Stimulated activated CD4-positive, alpha-beta T cell treated with anti-CD3 and anti-CD28 coated beads, Interleukin-15, amount 100 ng/mL, for 1 hour (primary cell): ENCODE measurements around the gene IL20RA.
A peak's percentile ranks its signal among the peaks of the same experiment; 100 is the strongest.
"Not testable (repeated sequence)": the region's sequence is repeated elsewhere in the genome, so short reads cannot be mapped to it uniquely, and the experiment has no call there.

Source experiments
- DNase-seq, 2 donors: peaks; one replicate each; pipeline ENCODE4 v3.0.0-alpha.2; 2020; ENCODE audit warnings: low read depth in 1 of 2, low spot score in 1 of 2

Gene IL20RA

DNA sequence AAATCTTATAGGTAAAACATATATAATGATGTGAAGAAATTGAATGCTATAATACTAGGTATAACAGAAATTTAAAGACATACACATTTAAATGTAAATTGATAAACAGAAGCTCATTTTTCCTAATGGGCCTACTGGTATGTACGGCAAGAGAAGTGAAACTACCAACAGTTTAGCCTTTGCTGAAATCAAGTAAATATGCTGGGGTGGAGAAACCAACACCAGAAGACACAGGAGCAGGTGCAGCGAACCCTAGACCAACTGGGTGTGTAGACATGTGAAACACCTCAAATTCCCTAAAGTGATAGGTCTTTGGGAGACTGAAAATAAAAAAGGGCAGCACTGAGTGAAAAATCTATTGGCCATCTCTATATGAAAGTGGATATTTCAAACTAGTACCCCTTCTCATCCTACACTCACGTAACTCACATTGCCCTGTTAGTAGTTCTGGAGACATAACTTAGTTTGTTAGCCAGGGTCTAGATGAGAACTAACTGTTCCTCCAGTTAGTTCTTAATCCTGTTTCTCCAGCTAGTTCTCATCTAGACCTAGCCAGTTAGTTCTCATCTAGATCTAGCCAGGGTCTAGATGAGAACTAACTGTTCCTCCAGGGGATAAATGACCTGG, 69.6 kb downstream of the IL20RA start:
- no peak for DNase-seq

DNA sequence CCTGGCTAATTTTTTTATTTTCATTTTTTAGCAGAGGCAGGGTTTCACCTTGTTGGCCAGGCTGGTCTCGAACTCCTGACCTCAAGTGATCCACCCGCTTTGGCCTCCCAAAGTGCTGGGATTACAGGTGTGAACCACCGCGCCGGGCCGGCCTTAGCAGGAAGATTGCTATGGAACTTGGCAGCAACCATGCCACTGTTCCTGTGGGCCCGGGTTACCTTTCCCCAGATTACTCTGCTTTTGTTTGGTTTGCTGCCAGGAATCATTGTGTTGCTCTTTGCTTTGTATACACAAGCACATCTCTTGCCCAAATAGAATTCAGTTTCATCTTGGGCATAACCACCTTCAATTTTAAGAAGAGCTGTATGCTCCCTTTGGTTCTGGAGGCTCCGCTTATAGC, 71.0 kb downstream of the IL20RA start:
- DNase-seq: not testable (repeated sequence)

DNA sequence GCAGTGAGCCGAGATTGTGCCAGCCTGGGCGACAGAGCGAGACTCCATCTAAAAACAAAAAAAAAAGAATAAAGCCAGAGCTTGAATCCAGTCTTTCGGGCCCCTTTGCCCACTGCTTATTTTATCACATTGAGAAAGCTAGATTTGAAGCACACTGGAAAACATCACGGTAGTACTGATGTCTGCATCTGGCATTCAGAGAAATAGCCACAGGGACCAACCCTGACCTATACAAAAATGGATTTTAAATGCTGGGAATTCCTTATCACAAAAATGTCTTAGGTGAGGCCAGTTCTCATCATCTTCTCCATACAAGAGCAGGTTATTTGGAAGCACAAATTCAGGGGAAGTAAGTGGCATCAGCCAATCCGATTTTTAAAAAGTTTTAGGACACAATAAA, 73.2 kb downstream of the IL20RA start:
- no peak for DNase-seq

DNA sequence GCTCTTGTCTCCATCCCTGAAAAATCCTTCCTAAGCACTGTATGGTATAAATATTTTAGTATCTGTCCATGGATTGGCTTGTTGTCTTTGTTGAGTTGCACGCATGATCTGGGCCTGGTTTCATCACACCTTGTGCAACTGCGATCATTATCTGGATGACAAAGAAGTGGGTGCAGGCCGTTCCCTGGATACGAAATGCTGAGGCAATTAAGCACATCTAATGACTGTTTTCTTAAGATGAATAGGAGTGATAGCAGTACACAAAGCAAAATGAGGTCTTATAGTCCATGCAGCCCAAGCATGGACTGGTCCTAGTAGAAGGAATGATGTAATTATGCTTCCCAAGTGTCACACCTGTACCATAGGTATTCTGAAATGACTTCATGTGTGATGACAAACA, 74.8 kb downstream of the IL20RA start:
- DNase-seq: no peak

DNA sequence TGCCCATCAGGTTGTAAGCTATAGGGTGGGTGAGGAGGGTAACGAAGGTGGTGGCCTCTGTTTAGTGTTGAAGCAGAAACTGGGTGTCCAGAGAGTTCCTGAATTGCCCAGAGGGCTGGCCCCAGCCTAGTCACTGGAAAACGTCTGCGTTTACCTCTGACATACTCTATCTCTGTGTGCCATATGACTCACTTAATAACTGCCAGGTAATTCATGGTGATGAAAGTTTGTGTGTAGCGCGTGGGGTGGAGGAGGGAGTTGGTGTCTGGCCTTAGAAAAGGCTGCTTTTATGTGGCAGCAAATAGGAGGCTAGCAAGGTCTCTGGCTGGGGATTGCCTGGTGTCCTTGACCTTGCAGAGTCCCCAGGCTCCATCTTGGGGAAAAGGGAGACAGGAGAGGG, 75.3 kb downstream of the IL20RA start:
- no peak for DNase-seq

DNA sequence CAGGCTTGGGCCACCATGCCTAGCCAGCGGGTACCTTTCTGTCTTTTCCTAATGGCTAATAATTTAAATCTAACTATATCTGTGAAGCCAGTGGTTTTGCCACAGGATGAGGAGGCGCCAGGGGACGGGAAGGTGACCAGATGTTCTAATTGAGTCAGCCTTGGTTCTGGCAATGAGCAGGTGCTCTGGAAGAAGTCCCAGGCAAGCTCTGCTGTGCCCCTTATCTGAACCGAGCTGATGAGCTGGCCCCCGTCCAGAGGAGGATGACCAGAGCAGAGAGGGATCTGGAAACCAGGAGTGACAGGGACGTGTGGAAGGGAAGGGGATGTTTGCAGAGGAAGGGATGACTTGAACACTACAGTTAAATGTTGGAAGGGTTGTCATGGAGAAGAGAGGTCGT, 75.9 kb downstream of the IL20RA start:
- DNase-seq: no peak

DNA sequence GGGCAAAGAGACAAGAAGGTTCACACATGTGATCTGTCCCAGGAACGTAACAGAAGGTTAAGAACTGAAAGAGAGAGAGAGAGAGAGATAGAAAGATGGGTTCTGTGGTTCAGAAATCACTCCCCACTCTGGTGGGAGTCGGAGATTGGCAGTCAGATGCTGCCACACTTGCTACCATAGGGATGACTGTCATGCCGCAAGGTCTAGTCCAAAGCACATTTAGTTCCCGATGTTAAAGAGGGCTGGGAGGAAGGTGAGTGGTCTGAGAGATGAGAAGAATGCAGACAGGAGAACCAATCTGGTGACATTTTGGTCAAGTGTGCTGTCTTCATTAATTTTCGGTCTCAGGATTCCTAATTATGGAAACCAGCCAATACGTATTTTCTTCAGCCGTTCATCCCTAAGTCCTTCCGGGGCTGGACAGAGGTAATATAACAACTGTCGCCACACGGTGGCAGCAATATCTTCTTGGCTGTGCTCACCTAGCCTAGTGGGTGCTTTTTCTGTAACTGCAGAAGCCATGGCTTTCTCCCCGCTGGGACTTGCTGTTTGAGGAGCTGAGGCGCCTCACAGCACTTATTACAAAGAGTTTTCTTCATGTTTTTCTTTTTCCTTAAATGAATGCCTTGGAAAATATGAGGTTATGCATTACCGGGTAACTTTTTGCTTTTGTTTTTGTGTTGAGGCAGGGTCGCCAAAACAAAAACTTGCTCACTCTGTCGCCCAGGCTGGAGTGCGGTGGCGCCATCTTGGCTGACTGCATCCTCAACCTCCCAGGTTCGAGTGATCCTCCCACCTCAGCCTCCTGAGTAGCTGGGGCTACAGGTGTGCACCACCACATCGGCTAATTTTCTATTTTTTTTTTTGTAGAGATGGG, 76.7 kb downstream of the IL20RA start:
- DNase-seq: peak; percentile 14 to 37

DNA sequence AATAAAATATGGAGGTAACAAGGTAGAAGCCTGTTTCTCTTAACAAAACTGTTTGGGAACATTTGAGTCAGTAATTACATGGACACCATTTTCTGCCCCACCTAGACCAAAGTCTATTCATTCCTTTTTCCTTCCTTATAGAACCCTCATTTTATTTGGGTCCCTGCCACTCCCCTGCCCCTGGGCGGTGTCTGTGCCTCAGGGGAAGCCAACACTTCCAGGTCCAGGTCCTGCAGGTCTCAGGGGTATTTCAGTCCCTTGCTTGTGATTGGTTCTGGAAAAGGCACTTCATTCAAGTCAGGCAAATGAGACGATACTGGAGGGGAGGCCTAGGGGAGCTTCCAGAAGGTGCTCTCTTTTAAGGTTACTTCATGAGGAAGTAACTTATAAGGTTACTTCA, 80.4 kb downstream of the IL20RA start:
- no peak for DNase-seq

DNA sequence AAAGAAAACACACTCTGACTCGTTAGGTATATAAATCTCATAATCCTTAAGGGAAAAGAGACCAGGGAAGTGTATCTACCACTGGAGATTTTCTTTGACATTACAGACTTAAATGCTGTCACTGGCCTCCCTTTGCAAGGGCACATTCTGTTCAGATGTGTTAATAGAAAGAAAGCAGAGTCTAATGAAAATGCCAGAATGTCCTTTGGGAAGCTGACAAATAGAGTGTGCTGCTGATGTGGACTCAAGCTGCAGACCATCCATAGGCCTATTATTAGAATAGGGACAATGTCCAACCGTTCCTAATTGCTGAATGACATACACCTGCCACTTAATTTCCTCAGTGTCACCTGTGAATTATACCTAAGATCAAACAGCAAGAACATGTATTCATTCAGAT, 81.5 kb downstream of the IL20RA start:
- DNase-seq: no peak

DNA sequence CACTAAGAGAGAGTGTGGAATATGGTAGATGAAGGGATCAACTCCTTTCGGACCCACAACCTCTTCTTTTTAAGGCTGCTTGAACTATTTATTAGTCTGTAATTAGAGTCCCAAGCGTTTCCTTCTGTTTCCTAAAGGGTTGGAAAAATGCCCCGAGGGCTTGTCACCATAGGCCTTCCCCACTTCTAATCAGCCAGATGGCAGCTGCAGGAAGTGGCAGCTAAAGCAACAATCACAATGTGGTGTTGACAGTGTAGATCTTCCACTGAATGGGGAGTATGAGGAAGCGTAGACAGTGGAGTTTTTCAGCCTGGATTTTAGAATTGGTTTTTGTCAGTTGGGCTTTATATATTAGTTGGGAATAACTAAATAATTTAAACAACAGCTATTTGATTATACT, 82.1 kb downstream of the IL20RA start:
- DNase-seq: no peak

DNA sequence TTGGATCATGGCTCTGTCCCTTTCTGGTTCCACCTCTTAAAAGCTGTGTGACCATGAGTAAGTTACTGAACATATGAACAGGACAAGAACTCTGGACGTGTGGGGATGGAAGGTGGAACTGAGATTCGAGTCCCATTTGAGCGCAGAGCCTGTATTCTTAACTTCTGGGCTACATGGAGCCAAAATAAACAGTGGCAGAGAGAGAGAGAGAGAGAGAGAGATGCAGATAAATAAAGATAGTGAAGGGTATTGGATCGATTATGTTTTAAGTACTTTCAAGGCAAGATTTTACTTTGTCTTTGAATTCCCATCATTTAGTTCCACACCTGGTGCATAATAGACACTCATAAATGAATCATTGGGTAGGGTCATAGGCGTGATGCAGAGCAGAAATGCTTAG, 82.9 kb downstream of the IL20RA start:
- DNase-seq: no peak

DNA sequence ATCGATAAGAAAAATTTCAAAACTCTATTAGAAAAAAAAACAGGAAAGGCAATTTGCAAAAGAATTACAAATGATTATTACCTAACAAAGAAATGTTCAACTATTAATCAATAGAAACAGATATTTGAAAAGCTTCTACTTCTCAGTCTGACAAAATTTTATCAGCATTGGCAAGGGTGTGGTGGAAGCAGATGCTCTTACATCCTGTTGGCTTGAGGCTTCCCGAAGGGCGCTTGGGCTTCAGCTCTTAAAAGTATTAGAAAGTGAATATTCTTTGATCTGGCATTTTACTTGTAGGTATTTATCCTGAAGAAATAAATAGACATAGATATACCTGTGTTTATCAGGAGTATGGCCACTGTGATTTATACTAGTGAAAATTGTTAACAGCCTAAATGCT, 84.0 kb downstream of the IL20RA start:
- DNase-seq: no peak

DNA sequence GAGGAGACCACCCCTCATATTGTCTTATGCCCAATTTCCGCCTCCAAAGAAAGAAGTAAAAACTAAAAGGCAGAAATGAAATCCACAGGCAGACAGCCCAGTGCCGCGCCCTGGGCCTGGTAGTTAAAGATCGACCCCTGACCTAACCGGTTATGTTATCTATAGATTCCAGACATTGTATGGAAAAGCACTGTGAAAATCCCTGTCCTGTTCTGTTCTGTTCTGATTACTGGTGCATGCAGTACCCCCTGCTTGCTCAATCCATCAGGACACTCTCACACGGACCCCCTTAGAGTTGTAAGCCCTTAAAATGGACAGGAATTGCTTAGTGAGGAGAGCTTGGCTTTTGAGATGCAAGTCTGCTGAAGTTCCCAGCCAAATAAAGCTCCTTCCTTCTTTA, 84.8 kb downstream of the IL20RA start:
- DNase-seq: not testable (repeated sequence)

DNA sequence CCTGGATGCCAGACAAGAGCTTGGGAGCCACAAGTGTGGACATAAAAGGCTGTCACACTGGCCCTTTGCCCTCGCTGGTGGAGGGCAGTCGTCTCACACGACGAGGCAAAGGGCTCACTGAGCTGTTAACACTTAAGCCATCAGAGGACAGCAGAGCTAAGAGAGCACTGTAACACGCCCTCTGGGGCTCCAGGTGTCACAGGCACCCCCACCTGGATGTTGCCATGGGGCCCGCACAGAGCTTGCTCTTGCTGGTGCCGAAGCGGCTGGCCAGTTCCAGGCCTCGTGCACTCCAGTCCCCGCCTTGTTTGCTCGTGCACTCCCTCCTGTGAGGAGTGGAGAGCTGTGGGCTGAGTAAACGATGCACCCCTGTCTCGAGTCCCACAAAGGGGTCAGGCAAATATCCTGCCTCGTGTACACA, 85.3 kb downstream of the IL20RA start:
- DNase-seq: no peak

DNA sequence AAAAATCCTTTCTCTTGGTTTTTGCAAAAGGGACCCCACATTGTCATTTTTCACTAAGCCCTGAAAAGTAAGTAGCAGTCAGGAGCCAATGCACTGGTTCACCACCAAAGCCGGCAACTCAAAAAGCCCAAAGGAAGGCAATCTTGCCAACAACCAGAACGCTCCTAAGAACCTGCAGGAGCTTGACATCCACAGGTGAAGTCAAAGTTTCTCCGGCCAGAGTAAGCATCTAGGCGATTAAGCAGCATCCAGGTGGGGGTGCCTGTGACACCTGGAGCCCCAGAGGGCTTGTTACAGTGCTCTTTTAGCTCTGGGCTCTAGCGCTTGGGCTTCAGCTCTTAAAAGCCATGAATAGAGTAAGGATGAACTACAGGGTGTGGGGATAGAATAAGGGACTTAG, 86.6 kb downstream of the IL20RA start:
- DNase-seq: no peak

DNA sequence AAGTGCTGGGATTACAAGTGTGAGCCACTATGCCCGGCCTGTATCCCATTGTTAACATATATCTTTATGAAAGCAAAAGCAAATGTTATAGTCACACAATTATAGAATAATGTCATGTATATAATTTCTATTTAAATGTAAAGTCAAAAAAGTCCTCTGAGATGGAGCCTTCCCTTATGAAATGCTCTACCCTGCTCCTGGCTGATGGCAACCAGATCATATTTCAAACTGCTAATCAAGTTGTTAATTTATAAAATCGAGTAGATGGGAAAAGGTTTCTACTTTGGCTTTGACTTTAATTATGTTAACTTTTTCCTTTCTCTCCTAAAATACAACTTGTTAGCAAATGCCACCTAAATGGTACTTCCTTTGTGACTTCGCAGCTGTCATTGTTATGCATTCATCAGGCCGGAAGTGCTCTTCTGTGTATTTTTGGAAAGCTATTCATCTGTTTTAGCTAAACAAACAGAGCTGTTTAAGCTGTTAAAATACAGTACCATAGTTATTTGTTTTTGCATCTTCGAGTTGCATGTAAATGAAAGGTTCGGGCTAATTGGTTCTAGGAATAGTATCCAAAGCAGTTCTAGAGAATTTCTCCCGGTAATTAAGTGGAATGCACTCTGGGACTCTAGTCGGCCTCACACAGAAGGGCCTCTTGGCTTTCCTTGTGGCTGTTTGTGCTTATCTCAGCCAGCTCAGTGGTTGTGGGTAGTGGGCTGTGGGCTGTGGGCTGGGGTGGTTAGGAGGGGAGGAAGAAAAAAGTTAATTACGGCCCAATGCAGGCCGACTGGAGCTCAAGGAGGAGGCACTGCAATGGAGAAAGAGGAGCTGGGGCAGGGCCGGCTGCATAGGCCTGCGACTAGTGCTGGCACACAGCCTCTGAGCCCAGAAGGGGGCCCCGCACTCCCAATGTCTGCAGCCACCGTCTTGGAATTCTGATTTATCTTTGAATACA, 87.9 kb downstream of the IL20RA start:
- no peak for DNase-seq

DNA sequence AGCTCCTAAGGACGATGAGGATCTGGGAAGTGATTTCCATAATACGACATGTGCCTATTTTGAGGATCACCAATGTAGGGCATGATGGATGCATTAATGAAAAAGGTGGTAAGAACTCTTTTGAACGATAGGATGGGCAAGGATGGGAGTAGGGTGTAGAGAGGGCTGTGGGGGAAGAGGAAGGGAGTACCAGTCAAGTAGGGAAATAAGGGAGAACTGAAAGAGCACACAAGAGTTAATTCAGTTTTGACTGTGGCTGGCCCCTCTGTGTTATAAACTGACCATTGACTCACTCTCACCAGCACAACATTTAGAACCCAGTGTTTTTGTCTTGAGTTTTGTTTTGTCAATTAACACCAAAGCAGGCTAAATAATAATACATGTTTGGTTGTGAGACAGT, 89.6 kb downstream of the IL20RA start:
- DNase-seq: no peak

DNA sequence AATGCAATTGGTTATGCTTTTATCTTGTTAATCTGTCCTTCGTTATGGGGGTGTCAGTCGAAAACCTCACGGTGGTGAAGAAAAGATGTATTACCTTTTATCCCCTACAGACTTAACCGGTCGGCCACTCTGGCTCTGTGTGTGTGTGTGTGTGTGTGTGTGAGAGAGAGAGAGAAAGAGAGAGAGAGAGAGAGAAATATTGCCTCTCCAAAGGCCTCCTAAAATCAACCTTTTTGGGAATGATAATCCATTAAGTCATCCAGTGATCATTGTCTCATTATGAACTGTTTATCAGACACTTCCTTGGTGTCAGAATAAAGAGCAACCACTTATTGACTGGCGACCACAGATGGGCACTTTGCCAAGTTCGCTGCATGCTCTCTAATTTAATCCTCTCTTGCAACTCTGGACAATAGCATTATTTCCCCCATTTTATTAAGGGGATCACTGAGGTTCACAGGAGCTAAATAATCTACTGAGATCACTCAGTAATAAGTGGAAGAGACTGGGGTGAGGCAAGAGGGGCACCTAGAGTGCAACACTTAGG, 92.0 kb downstream of the IL20RA start:
- no peak for DNase-seq

DNA sequence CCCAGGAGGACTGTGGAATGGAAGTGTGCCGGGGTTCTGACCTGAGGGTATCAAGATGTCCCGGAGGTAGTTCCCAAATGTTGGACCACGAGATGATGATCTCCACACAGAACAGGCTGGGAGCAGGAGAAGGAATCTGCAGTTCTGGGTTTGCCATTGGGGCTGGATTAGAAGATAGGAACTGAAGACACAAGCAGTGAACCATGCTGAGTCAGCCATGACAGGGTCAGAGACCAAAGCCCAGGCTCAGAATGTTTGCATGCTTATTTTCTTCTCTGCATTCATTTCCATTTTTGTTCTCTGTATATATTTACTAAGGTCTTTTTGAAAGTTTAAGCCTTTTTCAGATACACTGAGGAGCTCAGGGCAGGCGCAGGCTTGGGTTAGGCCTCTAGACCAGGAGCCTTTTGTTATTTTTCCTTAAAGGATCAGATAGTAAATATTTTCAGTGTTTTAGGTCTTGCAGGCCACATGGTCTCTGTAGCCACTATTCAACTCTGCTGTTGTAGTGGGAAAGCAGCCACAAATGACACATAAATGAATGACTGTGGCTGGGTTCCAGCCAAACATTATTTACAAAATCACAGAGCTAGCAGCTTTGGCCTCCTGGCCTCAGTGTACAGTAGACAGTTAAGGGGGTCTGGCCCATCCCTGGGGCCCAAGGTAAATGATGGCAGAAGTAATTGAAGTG, 94.2 kb downstream of the IL20RA start:
- DNase-seq: no peak
